ENCODE results near the gene NUP43. TPM values are rescaled to one million over a fixed set of nuclear protein-coding genes. Genes with fewer than 3 reads are reported as not detected.
"Not testable (repeated sequence)": the region's sequence is repeated elsewhere in the genome, so short reads cannot be mapped to it uniquely, and the experiment has no call there.

NUP43 gene
- total RNA-seq, 2 experiments from 2014 or later: 14.2 to 14.5 TPM

DNA sequence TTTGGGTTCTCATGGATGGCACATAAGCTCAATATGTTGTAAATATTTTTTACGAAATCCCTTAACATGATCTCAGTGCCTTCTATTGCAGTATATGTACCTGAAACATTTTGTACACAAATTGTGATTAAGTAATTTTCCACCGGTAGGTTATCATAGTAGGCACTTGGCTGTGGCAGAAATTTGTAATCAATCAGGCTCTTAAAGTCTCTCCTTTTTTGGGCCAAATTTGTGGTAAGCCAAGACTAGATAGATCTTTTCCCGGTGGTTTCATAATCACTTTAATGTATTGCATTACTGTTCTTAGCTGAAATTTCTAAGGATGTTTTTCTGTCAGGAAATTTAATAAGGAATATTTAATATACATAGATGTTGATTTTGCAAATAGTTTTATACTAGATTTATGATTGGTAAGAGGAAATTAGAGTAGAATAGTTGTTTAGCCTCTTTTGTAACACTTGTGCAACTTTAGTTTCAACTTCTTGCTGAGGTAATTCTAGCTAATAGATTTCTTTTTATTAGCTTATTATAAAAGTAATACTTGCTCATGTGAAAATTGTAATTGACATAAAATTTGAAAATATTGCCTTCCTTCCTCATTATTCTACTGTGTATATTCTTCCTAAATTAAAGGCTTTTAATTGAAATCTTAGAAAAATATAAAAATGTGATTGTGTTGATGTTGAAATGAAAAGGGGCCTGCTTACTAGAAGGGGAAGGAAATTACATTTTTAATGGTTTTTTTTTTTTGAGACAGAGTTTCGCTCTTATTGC is 6.5 kb upstream of the NUP43 start:
- DNase-seq (no peak), ATAC-seq (ENCODE audit: poor library complexity) (no peak)
- Mint-ChIP-seq H3K27me3 (no peaks in the 10 kb centered on the region), H3K4me1 (ENCODE audit: low read depth) (peaks cover 17% of the 10 kb centered on the region), H3K9me3 (no peaks in the 10 kb centered on the region), H3K27ac (no peak overlapping the region), H3K4me3 (peak overlapping the region; percentile 2), H3K36me3 (ENCODE audit: low read depth) (peaks cover 17% of the 10 kb centered on the region)
- Histone ChIP-seq H3K4me1 (ENCODE audit: insufficient read depth, low read length) (peaks cover 25% of the 10 kb centered on the region), H3K27me3 (ENCODE audit: control insufficient read depth in 1 of 2, insufficient read depth in 2 of 2, low read length in 2 of 2) (no peaks in the 10 kb centered on the region), H3K9me3 (ENCODE audit: control insufficient read depth in 1 of 2, insufficient read depth in 1 of 2, low read length in 2 of 2) (no peaks in the 10 kb centered on the region), H3K36me3 (ENCODE audit: insufficient read depth, low read length) (peaks cover 3% of the 10 kb centered on the region), H3K4me3 (ENCODE audit: low read length) (no peak overlapping the region), H3K27ac (ENCODE audit: low read depth in 1 of 2, low read length in 2 of 2) (no peak overlapping the region)
- intact Hi-C loops (cut with DNase I, micrococcal nuclease): loop anchor here in 1 of 2 experiments (10.0 kb wide), 1 partner anchor 112 kb away; the partner anchor contains the start of gene LRP11
- CTCF ChIA-PET: interaction anchor here (0.9 to 1.2 kb wide), 2 partner anchors 10 to 16 kb away, joined by 3 read pairs; no protein-coding TSS in a partner anchor
- POLR2A ChIA-PET: interaction anchor here (0.6 kb wide), 1 partner anchor 50 kb away, joined by 3 read pairs; no protein-coding TSS in a partner anchor
- TF ChIP-seq, protein P1, sequence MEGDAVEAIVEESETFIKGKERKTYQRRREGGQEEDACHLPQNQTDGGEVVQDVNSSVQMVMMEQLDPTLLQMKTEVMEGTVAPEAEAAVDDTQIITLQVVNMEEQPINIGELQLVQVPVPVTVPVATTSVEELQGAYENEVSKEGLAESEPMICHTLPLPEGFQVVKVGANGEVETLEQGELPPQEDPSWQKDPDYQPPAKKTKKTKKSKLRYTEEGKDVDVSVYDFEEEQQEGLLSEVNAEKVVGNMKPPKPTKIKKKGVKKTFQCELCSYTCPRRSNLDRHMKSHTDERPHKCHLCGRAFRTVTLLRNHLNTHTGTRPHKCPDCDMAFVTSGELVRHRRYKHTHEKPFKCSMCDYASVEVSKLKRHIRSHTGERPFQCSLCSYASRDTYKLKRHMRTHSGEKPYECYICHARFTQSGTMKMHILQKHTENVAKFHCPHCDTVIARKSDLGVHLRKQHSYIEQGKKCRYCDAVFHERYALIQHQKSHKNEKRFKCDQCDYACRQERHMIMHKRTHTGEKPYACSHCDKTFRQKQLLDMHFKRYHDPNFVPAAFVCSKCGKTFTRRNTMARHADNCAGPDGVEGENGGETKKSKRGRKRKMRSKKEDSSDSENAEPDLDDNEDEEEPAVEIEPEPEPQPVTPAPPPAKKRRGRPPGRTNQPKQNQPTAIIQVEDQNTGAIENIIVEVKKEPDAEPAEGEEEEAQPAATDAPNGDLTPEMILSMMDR (IDR thresholded peaks at IDR 0.05): no peak

DNA sequence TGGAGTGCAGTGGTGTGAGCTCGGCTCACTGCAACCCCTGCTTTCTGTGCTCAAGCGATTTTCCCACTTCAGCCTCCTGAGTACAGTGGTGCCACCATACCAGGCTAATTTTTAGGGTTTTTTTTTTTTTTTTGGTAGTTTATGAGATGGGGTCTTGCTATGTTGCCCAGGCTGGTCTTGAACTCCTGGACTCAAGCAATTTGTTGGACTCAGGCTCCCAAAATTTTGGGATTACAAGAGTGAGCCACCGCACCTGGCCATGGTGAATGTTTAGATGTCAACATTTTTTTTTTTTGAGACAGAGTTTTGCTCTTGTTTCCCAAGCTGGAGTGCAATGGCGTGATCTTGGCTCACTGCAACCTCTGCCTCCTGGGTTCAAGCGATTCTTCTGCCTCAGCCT is 5.6 kb upstream of the NUP43 start:
- H3K4me1 Mint-ChIP-seq (ENCODE audit: low read depth): peaks cover 21% of the 10 kb centered on the region
- H3K27ac Mint-ChIP-seq; H3K27me3 Mint-ChIP-seq; H3K9me3 Mint-ChIP-seq; H3K36me3 ChIP-seq (ENCODE audit: insufficient read depth, low read length); H3K9me3 ChIP-seq (ENCODE audit: control insufficient read depth in 1 of 2, insufficient read depth in 1 of 2, low read length in 2 of 2); H3K27me3 ChIP-seq (ENCODE audit: control insufficient read depth in 1 of 2, insufficient read depth in 2 of 2, low read length in 2 of 2); DNase-seq; CTCF ChIA-PET; H3K4me3 ChIP-seq (ENCODE audit: low read length); H3K27ac ChIP-seq (ENCODE audit: low read depth in 1 of 2, low read length in 2 of 2); ATAC-seq (ENCODE audit: poor library complexity): not testable (repeated sequence)
- H3K4me3 Mint-ChIP-seq: peak overlapping the region; percentile 58
- POLR2A ChIA-PET: interaction anchor here (0.6 kb wide), 1 partner anchor 49 kb away, joined by 3 read pairs; no protein-coding TSS in a partner anchor
- H3K4me1 ChIP-seq (ENCODE audit: insufficient read depth, low read length): peaks cover 26% of the 10 kb centered on the region
- intact Hi-C loops (cut with DNase I, micrococcal nuclease): loop anchor here in 1 of 2 experiments (10.0 kb wide), 1 partner anchor 113 kb away; the partner anchor contains the start of gene LRP11
- H3K36me3 Mint-ChIP-seq (ENCODE audit: low read depth): peaks cover 17% of the 10 kb centered on the region

GRCh38 chr6:149751239-149751638 is 4.9 kb upstream of the NUP43 start:
- TF ChIP-seq, protein P1 (IDR thresholded peaks at IDR 0.05): no peak
- no peak overlapping the region for H3K27ac ChIP-seq (ENCODE audit: low read depth in 1 of 2, low read length in 2 of 2)
- Mint-ChIP-seq H3K9me3 (no peaks in the 10 kb centered on the region), H3K27ac (peak overlapping the region; percentile 88), H3K36me3 (ENCODE audit: low read depth) (peaks cover 21% of the 10 kb centered on the region), H3K4me3 (peak overlapping the region; percentile 90), H3K27me3 (no peaks in the 10 kb centered on the region), H3K4me1 (ENCODE audit: low read depth) (peaks cover 28% of the 10 kb centered on the region)
- POLR2A ChIA-PET: interaction anchor here (7.3 kb wide), 1 partner anchor 34 kb away, joined by 66 read pairs; the partner anchor contains the start of gene LATS1
- H3K27me3 ChIP-seq (ENCODE audit: control insufficient read depth in 1 of 2, insufficient read depth in 2 of 2, low read length in 2 of 2): no peaks in the 10 kb centered on the region
- peaks cover 32% of the 10 kb centered on the region for H3K4me1 ChIP-seq (ENCODE audit: insufficient read depth, low read length)
- intact Hi-C loops (cut with DNase I, micrococcal nuclease): loop anchor here in 1 of 2 experiments (10.0 kb wide), 1 partner anchor 114 kb away; the partner anchor contains the start of gene LRP11
- CTCF ChIA-PET: no interaction called here
- ATAC-seq (ENCODE audit: poor library complexity) (no peak), DNase-seq (no peak)
- H3K9me3 ChIP-seq (ENCODE audit: control insufficient read depth in 1 of 2, insufficient read depth in 1 of 2, low read length in 2 of 2): no peaks in the 10 kb centered on the region
- peaks cover 3% of the 10 kb centered on the region for H3K36me3 ChIP-seq (ENCODE audit: insufficient read depth, low read length)
- H3K4me3 ChIP-seq (ENCODE audit: low read length): no peak overlapping the region
